NB4 (cell line): ENCODE measurements around the gene LGR4.

Experiments
- DNase-seq: peaks from one replicate; pipeline ENCODE4 v3.0.0; 2010; ENCODE audit warnings: low read depth
- H3K4me3 ChIP-seq: one replicate; pipeline ENCODE4 v1.5.1; 2011; ENCODE audit warnings: mild to moderate bottlenecking, low read depth, low read length, moderate library complexity
- CTCF ChIP-seq: IDR thresholded peaks from one replicate; pipeline ENCODE4 v1.5.1; 2012; ENCODE audit warnings: low read depth, low read length
- MAX ChIP-seq: IDR thresholded peaks from 2 replicates; pipeline ENCODE4 v1.6.1; 2011; ENCODE audit warnings: low read depth, low read length
- MYC ChIP-seq: IDR thresholded peaks from 2 replicates; pipeline ENCODE4 v1.6.1; 2011; ENCODE audit warnings: low read depth, low read length
- POLR2A ChIP-seq: IDR thresholded peaks from 2 replicates; pipeline ENCODE4 v1.6.1; 2011; ENCODE audit warnings: mild to moderate bottlenecking; ENCODE audit not compliant: insufficient read length; ENCODE audit errors: extremely low read depth

LGR4 gene

GRCh38 chr11:27373392-27373791, 99.2 kb downstream of the LGR4 start:
- DNase-seq = no peak
- H3K4me3 ChIP-seq = no peak overlapping the region
- no peak for TF ChIP-seq MAX
- no peak for TF ChIP-seq CTCF
- TF ChIP-seq POLR2A = no peak
- no peak for TF ChIP-seq MYC

GRCh38 chr11:27372164-27372563, 100.4 kb downstream of the LGR4 start:
- DNase-seq = no peak
- no peak overlapping the region for H3K4me3 ChIP-seq
- TF ChIP-seq MYC (no peak), POLR2A (no peak), CTCF (no peak), MAX (no peak)

- H3K4me3 ChIP-seq = no peak overlapping the region
- DNase-seq = no peak
- no peak for TF ChIP-seq MAX
- no peak for TF ChIP-seq MYC
- TF ChIP-seq CTCF = no peak
- no peak for TF ChIP-seq POLR2A
Observed at GRCh38 chr11:27371489-27371888, 101.1 kb downstream of the LGR4 start.

- no peak for TF ChIP-seq MAX
- no peak for TF ChIP-seq CTCF
- TF ChIP-seq MYC = no peak
- no peak for TF ChIP-seq POLR2A
- no peak overlapping the region for H3K4me3 ChIP-seq
- no peak for DNase-seq
Observed at GRCh38 chr11:27370374-27370773, 102.2 kb downstream of the LGR4 start.

GRCh38 chr11:27367881-27368280, 104.7 kb downstream of the LGR4 start:
- H3K4me3 ChIP-seq = no peak overlapping the region
- no peak for DNase-seq
- TF ChIP-seq MYC = no peak
- TF ChIP-seq POLR2A = no peak
- no peak for TF ChIP-seq CTCF
- TF ChIP-seq MAX = no peak

GRCh38 chr11:27363576-27364117, 108.9 kb downstream of the LGR4 start:
- no peak for TF ChIP-seq MYC
- DNase-seq = no peak
- H3K4me3 ChIP-seq = peak overlapping the region; percentile 58
